Mesothelial cell of epicardium (in vitro differentiated cells): ENCODE data around the gene RB1. TPM values are rescaled to one million over a fixed set of nuclear protein-coding genes. Genes with fewer than 3 reads are reported as not detected.

ENCODE experiments used
- DNase-seq, 2 experiments: peaks; one replicate each; pipeline ENCODE4 v3.0.0; 2021; ENCODE audit warnings: low spot score in 2 of 2; ENCODE audit not compliant: unreplicated experiment in 2 of 2
- H3K27ac Mint-ChIP-seq: 2 replicates; pipeline ENCODE4 v1.8.0; 2021; ENCODE audit warnings: mixed read lengths
- H3K27me3 Mint-ChIP-seq: 2 replicates; pipeline ENCODE4 v1.8.0; 2021; ENCODE audit warnings: low read depth, mixed read lengths
- H3K36me3 Mint-ChIP-seq: 2 replicates; pipeline ENCODE4 v1.8.0; 2021; ENCODE audit warnings: mixed read lengths
- H3K4me1 Mint-ChIP-seq: 2 replicates; pipeline ENCODE4 v1.8.0; 2021; ENCODE audit warnings: mixed read lengths
- H3K4me3 Mint-ChIP-seq: 2 replicates; pipeline ENCODE4 v1.8.0; 2021; ENCODE audit warnings: mild to moderate bottlenecking, moderate library complexity, mixed read lengths
- H3K9me3 Mint-ChIP-seq: 2 replicates; pipeline ENCODE4 v1.8.0; 2021; ENCODE audit warnings: mixed read lengths
- total RNA-seq: library from RNA; stranded (reverse); gene quantifications from 3 replicates; pipeline ENCODE4 v1.2.1, GENCODE V29; 2021
- TF ChIP-seq, protein P1 (sequence below): fragments of 200-600 bp; sonication (generic); IDR thresholded peaks from one replicate; pipeline ENCODE4 v1.5.0; 2021; ENCODE audit warnings: antibody characterized with exemption; ENCODE audit not compliant: unreplicated experiment

Gene RB1
- total RNA-seq, 1 donor from 2014 or later: 34.7 TPM

DNA sequence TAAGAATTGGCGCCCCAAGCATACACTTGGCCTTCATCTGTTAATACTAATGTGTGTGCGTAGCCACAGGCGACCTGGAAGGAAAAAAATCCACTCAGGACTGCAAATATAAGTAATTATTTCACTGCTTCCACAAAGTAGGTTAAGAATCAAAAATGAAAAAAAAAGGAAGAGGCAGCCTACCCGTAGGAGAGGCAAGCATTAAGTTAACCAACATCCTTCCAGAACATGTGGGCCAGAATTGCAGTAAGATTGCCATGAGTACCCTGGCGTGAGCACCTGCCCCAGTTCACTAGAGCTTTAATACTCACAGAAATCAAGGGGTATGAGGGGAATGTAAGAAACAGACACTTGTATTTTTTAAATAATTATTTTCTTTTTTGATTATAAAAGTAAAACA lies 207.1 kb downstream of the RB1 start:
- Mint-ChIP-seq H3K4me1 (peaks cover 8% of the 10 kb centered on the region), H3K27me3 (no peaks in the 10 kb centered on the region), H3K36me3 (peaks cover 7% of the 10 kb centered on the region), H3K27ac (no peak overlapping the region), H3K9me3 (no peaks in the 10 kb centered on the region), H3K4me3 (no peak overlapping the region)
- TF ChIP-seq, protein P1, sequence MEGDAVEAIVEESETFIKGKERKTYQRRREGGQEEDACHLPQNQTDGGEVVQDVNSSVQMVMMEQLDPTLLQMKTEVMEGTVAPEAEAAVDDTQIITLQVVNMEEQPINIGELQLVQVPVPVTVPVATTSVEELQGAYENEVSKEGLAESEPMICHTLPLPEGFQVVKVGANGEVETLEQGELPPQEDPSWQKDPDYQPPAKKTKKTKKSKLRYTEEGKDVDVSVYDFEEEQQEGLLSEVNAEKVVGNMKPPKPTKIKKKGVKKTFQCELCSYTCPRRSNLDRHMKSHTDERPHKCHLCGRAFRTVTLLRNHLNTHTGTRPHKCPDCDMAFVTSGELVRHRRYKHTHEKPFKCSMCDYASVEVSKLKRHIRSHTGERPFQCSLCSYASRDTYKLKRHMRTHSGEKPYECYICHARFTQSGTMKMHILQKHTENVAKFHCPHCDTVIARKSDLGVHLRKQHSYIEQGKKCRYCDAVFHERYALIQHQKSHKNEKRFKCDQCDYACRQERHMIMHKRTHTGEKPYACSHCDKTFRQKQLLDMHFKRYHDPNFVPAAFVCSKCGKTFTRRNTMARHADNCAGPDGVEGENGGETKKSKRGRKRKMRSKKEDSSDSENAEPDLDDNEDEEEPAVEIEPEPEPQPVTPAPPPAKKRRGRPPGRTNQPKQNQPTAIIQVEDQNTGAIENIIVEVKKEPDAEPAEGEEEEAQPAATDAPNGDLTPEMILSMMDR: no peak
- no peak for DNase-seq

DNA sequence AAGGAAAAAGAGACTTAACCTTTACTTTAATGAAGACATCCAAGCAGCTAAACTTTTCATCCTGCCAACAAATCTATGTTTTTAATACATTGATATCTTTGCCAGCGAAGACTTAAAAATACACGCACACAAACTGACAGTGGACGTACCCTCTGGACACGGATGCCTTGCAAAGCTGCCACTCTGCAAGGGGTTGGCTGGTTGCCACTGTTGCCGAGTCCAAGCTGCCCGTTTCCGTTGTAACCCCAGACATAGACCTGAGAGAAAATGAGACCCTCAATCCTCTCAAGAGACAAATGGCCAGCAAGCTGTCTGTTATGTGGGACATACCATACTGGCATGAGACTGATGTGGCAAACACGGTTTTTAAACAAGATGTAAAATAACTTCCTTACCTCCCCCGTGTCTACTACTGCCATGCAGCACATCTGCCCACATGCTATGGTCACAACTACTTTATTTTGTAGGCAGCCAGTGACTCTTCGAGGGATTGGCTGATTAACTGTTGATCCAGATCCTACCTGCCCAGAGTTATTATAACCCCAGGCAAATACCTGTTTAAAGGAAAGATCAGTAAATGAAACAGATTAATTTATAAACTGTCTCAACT lies 208.2 kb downstream of the RB1 start:
- no peak overlapping the region for H3K4me3 Mint-ChIP-seq
- no peak overlapping the region for H3K27ac Mint-ChIP-seq
- DNase-seq: no peak

DNA sequence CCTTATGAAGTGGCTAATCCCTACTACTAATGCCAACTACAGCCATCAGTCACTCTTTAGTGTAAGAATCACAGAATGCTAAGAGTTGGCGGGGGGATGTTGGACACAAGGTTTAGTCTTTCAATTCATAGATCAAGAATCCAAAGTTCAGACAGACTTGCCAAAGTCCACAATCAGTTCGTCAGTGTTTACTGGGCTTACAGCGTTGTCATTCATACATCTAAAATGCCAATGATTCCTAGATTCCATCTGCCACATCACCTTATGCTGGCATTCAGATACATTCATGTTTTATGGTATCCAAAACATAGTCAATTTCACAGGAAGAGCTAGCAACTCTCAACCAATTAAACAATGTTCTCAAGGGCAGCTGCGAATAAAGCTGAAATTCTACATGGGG lies 211.2 kb downstream of the RB1 start:
- TF ChIP-seq, protein P1: no peak
- DNase-seq: no peak
- no peaks in the 10 kb centered on the region for H3K27me3 Mint-ChIP-seq
- no peak overlapping the region for H3K27ac Mint-ChIP-seq
- no peak overlapping the region for H3K4me3 Mint-ChIP-seq
- no peaks in the 10 kb centered on the region for H3K9me3 Mint-ChIP-seq
- H3K36me3 Mint-ChIP-seq: peaks cover 10% of the 10 kb centered on the region
- H3K4me1 Mint-ChIP-seq: peaks cover 8% of the 10 kb centered on the region

More for the DNA sequence above, 208.2 kb downstream of the RB1 start:
- H3K36me3 Mint-ChIP-seq: peaks cover 9% of the 10 kb centered on the region
- H3K4me1 Mint-ChIP-seq: peaks cover 8% of the 10 kb centered on the region
- H3K27me3 Mint-ChIP-seq: no peaks in the 10 kb centered on the region
- H3K9me3 Mint-ChIP-seq: no peaks in the 10 kb centered on the region
- TF ChIP-seq, protein P1: no peak

DNA sequence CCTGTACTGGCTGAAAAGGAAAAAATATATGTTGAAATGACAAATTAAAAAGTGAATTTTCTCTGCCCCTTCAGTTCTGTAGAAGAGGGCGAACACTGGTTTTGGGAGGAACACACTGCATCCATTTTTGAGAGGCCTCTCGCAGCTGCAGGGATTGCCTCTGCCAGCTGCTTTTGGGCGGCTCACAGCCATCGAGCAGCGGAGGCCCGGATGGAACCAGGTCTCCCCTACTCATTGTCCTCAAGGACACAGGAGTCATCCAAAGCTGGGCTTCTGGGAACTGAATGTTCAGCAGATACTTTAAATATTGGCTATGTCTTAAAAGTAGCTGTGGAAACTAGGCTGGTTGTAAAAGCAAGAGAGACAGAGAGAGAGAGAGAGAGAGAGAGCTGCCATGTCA lies 212.2 kb downstream of the RB1 start:
- TF ChIP-seq, protein P1: no peak
- Mint-ChIP-seq H3K27ac (no peak overlapping the region), H3K9me3 (no peaks in the 10 kb centered on the region), H3K4me3 (no peak overlapping the region), H3K4me1 (peaks cover 8% of the 10 kb centered on the region), H3K36me3 (peaks cover 7% of the 10 kb centered on the region), H3K27me3 (no peaks in the 10 kb centered on the region)
- DNase-seq: no peak

DNA sequence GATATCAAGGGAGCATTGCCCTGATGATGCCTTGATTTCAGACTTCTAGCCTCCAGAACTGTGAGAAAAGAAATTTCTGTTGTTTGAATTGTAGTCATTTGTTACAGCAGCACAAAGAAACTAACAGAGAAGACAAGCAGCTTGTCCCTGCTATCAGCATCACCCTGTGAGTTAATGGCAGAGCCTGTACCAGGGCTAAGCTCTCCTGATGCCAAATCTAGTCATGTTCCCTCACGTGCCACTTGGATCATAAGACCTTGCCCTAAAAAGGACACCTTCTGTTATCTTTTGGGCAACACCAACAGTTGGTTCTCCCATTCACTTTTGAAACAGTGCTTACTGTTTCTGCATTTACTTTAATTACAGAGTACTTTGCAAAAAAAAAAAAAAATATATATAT lies 214.5 kb downstream of the RB1 start:
- H3K27me3 Mint-ChIP-seq: no peaks in the 10 kb centered on the region
- TF ChIP-seq, protein P1: no peak
- no peaks in the 10 kb centered on the region for H3K9me3 Mint-ChIP-seq
- H3K27ac Mint-ChIP-seq: no peak overlapping the region
- no peak overlapping the region for H3K4me3 Mint-ChIP-seq
- no peak for DNase-seq
- H3K36me3 Mint-ChIP-seq: peaks cover 10% of the 10 kb centered on the region
- H3K4me1 Mint-ChIP-seq: no peaks in the 10 kb centered on the region

DNA sequence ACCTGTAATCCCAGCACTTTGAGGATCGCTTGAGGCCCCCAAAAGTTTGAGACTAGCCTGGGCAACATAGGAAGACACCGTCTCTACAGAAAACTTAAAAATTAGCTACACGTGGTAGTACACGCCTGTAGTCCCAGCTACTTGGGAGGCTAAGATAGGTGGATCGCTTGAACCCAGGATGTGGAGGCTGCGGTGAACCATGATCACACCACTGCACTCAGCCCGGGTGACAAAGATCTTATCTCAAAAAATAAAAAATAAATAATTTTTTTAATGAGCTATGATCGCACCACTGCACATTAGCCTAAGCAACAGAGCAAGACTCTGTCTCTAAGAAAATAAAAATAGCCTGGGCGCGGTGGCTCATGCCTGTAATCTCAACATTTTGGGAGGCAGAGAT lies 222.7 kb downstream of the RB1 start:
- H3K27me3 Mint-ChIP-seq: no peaks in the 10 kb centered on the region
- TF ChIP-seq, protein P1: no peak
- DNase-seq: no peak
- peaks cover 8% of the 10 kb centered on the region for H3K4me1 Mint-ChIP-seq
- H3K4me3 Mint-ChIP-seq: no peak overlapping the region
- H3K9me3 Mint-ChIP-seq: no peaks in the 10 kb centered on the region
- no peak overlapping the region for H3K27ac Mint-ChIP-seq
- H3K36me3 Mint-ChIP-seq: peaks cover 2% of the 10 kb centered on the region
